GM18517 (cell line): ENCODE data around the gene PLPP7.
"Not testable (repeated sequence)": the region's sequence is repeated elsewhere in the genome, so short reads cannot be mapped to it uniquely, and the experiment has no call there.

Experiments
- ATAC-seq: cut with Tn5 transposase; IDR thresholded peaks from one replicate; pipeline ENCODE4 v1.9.1; 2021; ENCODE audit warnings: mild to moderate bottlenecking, moderate library complexity; ENCODE audit not compliant: unreplicated experiment

The PLPP7 gene

DNA sequence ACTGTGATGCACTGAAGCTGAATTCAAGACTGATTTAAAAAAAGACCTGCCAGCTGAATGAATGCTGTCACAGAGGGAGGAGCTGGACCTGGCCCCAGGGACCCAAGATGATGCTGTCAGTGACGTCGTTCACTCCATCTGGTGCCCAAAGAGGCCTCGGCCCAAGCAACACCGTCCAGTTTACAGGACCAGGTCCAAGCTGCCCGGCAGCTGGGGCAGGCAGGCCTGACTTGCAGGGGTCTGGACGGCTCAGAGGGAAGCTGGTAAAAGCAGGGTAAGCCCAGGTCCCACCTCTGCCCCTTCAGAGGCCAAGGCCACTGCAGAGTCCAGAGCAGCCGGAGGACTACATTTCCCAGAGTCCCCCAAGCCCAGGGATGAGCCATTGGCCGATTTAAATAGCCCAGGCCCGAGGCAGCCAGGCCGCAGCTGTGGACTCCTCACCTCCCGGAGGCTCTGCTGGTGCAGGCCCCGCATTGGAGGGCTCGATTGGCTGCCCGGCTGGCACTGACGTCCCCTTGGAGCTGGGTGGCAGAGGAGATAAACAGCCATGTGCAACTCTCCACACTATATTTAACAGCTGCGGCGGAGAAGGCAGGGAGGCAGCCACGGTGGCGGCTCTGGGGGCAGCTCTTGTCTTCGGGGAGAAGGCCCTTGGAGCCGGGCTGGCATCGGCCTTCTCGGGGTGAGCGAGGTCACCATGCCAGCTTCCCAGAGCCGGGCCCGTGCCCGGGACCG lies at the start of gene PLPP7:
Gene PLPP7 (plus strand): TSS at position 423 of the 735 bp plus-strand sequence. CDS start 275 bp downstream, at position 698.
- no peak for ATAC-seq

DNA sequence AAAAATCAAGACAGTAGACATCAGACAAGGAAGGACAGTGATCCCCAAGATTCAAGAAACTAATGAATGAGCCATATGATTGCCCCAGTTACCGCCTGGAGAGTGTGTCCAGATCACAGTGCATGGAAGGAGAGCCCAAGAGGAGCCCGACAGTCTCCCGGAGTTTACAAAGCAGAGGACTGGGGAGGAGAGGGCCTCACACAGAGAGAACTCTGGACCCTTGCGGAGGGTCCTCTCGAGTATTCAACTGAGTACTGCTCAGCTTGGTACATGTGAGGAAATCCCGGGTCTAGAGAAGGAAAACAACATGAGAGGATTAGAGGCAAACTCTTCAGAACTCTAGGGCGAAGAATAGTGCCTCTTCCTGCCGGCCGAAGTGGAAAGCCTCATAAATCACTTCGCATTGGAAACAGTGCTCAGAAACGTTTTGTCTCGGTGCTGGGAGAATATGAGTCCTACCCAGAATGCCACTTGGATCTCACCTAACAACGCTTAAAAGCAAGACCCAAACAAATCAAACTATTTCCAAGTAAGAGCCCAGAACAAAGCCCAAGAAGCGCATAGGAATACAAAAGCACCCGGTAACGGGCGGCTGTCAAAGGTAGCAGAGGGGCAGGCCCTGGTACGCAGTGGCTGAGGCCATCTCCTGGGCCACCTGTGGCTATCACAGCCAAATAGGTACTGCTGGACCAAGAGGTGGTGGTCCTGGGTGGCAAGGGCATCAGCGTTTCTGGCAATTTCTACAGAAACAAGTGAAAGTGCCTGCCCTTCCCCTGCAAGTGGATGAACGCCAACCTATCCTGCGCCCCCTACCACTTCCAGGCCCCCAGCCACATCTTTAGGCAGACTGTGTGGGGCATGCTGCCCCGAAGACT lies 49.2 kb upstream of the PLPP7 start:
- ATAC-seq = no peak

DNA sequence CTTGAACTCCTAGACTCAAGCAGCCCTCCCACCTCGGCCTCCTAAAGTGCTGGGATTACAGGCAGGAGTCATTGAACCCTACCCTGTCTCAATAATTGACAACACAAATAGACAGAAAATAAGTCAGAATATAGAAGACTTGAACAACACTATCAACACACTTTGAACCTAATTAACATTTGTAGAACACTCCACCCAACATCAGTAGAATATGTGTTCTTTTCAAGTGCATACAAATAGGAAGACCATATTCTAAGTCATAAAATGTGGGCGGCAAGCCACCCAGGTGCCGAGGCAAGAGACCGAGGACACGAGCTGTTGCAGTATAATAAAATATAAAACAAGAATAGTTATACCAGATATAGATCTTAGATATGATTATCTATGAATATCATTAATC lies 45.2 kb upstream of the PLPP7 start:
- ATAC-seq = not testable (repeated sequence)

GRCh38 chr9:131246618-131247017 lies 42.9 kb upstream of the PLPP7 start:
- no peak for ATAC-seq

GRCh38 chr9:131252120-131252519 lies 37.4 kb upstream of the PLPP7 start:
- peak; percentile 4 for ATAC-seq

- no peak for ATAC-seq
Measured at GRCh38 chr9:131253891-131254491, 35.5 kb upstream of the PLPP7 start.

GRCh38 chr9:131254626-131255025 lies 34.9 kb upstream of the PLPP7 start:
- no peak for ATAC-seq

- ATAC-seq = no peak
Measured at GRCh38 chr9:131255676-131256197, 33.8 kb upstream of the PLPP7 start.

- no peak for ATAC-seq
Measured at GRCh38 chr9:131257266-131258025, 32.1 kb upstream of the PLPP7 start.

GRCh38 chr9:131258186-131258585 lies 31.3 kb upstream of the PLPP7 start:
- no peak for ATAC-seq

DNA sequence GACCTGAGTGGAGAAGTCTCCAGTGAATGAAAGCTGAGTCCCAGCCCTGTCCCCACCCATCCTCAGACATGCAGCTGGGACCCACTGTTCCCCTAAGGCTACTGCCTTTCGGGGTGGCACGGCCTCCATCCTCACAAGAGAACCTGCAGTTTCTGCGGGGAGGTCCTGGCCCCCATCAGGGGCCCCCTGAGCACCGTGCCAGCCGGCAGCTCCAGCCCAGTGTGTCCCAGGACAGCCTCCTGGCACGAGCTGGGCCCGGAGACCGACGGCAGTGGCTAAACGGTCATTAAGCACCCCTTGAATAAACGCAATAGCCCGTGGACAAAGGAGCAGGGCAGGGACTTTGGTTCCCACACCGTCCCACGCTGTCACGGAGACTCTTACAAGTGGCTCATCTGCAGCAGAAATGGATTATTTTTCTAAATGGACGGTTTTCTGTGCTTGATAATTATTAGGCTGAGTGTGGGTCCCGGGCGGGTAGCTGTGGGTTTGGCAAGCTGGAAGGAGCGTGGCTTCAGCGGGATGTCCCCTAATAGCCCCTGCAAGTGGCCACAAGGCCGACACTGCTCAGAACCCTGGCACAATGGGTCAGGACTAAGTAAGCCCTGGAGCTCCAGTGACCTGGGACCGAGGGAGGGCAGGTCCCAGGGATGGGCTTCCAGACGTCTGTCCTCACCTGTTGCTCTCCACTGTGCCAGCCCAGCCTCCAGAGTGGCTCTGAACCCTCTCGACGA lies 30.7 kb upstream of the PLPP7 start:
- ATAC-seq = no peak

GRCh38 chr9:131259432-131259898 lies 30.1 kb upstream of the PLPP7 start:
- no peak for ATAC-seq

DNA sequence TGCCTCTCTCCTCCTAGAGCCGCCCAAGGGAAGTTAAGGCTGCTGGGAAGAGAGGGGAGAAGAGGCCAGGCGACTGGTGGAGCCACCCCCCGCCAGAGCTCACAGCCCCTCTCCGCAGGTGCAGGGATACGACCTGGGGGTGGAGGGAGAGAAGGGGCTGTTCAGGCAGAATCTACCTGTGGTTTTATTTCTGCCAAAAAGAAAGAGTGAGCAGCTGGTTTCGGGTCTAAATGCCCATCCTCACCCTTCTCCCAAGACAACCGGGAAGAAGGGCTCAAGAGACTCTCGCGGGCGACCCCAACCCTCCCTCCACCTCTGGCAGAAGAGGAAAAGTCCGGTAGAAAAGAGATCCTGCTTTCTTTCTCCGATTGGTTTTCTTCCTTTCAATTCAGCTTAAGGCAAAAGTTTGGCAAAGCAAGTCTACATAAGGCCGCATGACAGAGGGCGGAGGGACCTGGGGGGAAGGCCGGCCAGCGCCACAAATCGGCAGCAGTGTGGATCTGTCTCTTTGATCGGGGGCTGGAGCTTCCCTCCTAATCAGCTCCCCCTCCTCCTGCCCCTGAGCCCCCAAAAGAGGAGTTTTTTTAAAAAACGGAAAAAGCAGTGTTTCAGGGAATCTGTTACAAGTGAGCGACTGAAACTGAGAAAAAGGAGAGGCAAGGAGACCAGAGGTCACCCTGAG lies 29.5 kb upstream of the PLPP7 start:
- ATAC-seq = no peak

DNA sequence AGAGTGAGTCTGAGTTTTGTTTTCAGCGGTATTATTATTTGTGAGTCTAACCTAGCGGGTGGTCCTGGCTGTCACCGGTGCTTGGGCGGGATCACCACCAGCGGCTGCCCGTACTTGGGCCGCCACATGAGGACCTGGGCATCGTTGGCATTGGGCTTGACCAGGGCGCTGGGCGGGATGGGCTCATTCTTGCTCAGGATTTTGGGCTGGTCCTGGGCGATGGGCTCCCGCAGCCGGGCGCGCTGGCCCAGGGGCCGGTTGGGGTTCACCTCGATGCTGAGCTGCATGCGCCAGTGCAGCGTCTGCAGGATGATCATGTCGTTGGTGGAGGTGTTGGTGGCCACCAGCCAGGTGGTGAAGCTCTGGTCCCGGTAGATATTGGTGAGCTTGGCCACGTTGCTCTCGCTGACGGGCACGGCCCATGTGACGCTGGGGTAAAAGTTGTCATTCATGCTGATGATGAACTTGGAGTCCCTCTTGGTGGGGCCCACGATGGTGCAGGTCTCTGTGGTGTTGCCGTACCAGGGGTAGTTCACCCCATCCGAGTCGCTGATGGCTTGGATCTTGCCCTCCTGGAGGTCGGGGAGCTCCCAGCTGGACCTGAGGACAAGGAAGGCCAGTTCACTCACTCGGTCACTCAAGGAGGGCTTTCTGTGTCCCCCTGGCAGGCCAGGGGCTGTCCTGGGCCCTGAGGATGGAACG lies 28.6 kb upstream of the PLPP7 start:
- no peak for ATAC-seq

DNA sequence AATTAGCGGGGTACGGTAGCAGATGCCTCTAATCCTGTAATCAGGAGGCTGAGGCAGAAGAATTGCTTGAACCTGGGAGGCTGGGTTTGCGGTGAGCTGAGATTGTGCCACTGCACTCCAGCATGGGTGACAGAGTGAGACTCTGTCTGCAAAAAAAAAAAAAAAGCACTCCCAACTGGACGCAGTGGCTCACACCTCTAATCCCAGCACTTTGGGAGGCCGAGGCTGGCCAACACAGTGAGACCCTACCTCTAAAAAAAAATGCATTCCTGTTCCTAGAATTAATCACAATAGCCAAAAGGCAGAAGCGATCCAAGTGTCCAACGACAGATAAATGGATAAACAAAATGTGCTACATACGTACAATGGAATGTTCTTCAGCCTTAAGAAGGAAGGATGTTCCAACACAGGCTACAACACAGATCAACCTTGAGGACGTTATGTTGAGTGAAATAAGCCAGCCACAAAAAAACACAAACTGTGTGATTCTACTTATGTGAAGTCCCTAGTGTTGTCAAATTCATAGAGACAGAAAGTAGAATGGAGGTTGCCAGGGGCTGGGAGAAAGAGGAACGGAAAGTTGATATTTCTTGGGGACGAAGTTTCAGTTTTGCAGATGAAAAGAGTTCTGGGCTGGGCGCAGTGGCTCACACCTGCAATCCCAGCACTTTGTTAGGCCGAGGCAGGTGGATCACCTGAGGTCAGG lies 27.0 kb upstream of the PLPP7 start:
- no peak for ATAC-seq

DNA sequence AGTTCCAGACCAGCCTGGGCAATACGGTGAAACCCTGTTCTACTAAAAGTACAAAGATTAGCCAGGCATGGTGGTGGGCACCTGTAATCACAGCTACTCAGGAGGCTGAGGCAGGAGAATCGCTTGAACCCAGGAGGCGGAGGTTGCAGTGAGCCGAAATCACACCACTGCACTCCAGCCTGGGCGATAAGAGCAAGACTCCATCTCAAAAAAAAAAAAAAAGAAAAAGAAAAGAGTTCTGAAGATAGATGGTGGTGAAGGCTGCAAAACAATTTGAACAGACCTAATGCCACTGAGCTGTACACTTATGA lies 26.5 kb upstream of the PLPP7 start:
- not testable (repeated sequence) for ATAC-seq

DNA sequence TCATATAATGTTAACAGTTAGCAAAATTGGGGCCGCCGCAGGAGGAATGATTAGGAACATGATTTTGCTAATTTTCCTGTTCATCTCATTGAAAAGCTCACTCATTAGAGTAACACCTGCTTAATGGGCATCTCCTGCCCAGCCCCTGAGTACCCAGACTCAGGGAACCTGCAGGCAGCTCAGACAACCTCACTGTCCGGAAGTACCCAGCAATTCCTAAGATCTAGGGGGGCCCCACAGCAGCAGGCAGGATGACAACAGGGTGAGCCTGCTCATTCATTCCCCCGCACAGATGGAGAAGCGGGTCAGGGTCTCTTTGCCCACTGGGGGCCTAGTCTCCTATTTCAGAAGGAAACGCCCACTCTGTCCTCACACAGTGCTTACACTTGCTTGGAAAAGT lies 25.8 kb upstream of the PLPP7 start:
- ATAC-seq = no peak

GRCh38 chr9:131264231-131264630 lies 25.3 kb upstream of the PLPP7 start:
- no peak for ATAC-seq
